HG02571 (cell line): ENCODE data around the gene GKN1.
"Not testable (repeated sequence)": the region's sequence is repeated elsewhere in the genome, so short reads cannot be mapped to it uniquely, and the experiment has no call there.

ENCODE experiments used
- ATAC-seq: cut with Tn5 transposase; IDR thresholded peaks from one replicate; pipeline ENCODE4 v1.9.1; 2021; ENCODE audit warnings: mild to moderate bottlenecking, moderate library complexity; ENCODE audit not compliant: unreplicated experiment

Gene GKN1

GRCh38 chr2:68974251-68974650 is at the start of gene GKN1:
Gene GKN1 (plus strand): TSS chr2:68974636. CDS start chr2:68974678, 42 bp downstream.
- ATAC-seq = no peak

DNA sequence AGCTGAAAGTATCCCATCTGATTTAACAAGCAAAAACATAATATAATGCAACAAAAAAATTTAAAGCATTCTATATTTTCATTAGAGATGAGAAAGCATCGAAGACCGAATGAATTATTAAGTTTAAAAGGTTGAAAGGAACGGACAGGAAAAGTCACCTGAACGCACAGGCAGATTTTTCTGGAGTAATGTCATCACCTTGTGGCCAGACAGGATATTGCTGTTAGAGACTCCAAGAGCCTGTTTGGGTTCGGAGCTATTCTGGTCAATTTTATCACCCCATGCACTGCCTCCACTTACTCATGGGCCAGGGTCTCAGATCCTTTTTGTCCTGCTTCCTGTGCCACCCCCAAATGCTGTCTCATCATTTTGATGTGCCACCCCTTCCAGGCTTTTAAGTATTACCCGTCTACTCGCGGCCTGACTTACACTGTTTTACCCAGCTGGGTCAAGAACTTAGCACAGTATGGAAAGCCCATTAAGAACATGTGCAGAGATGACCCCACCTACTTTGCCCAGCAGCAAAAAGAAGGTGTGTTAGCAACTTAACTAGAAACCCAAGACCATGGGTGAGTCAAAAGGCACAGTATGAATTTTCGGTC is 49.0 kb upstream of the GKN1 start:
- no peak for ATAC-seq

GRCh38 chr2:68926796-68927195 is 47.6 kb upstream of the GKN1 start:
- ATAC-seq = no peak

DNA sequence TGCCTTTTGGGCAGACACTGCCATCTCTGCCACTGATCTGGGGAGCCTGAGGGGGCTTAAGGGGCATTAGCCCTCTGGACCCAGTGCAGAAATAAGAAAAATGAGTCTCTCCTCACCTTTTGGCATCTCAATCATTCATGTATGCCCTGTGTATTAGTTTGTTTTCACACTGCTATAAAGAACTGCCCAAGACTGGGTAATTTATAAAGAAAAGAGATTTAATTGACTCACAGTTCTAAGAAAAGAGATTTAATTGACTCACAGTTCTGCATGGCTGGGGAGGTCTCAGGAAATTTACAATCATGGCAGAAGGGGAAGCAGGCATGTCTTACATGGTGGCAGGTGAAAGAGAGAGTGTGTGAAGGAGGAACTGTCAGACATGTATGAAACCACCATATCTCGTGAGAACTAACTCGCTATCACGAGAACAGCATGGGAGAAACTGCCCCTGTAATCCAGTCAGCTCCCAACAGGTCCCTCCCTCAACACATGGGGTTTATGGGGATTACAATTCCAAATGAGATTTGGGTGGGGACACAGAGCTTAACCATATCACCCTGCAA is 43.2 kb upstream of the GKN1 start:
- no peak for ATAC-seq

DNA sequence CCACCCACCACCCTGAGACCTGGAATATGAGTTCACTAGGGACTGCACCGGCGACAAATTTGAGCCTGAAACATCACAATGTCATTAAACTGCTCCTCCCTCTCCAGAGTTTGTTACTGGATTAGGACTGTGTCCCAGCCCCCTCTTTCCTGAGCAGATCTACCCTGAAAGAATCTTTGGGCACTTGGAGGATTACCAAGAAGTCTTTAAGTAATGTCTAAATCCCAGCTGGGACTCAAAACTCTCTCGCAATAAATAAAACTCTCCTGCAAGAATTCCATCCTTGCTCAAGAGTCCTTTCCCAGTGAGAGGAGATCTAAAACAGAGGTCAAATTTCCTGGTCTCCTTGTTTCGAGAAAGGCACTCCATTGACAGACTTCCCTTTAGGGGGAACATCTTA is 42.6 kb upstream of the GKN1 start:
- no peak for ATAC-seq

DNA sequence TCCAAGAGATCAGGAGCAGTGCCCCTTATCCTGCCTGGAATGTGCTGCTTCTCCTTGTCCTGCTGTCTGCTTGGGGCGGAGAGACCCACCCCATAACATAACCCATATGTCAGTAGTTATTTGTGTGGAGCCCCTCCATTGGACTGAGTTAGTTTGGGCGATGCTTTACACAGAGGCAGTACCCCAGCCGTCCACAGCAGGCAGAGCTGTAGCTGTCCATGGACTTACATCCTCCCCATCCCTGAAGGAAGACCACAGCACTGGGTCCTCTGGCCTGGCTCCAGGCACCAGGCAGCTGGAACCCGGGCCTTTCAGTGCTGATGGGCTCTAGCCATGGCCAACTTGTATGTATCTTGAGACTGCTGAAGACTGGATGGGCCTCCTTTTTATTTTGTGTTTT is 42.0 kb upstream of the GKN1 start:
- ATAC-seq = no peak

- no peak for ATAC-seq
These were observed 40.4 kb upstream of the GKN1 start for GRCh38 chr2:68934021-68934420.

- no peak for ATAC-seq
These were observed 39.0 kb upstream of the GKN1 start for GRCh38 chr2:68935471-68935870.

- no peak for ATAC-seq
These were observed 38.0 kb upstream of the GKN1 start for GRCh38 chr2:68936427-68936826.

GRCh38 chr2:68936889-68937288 is 37.5 kb upstream of the GKN1 start:
- ATAC-seq = no peak

DNA sequence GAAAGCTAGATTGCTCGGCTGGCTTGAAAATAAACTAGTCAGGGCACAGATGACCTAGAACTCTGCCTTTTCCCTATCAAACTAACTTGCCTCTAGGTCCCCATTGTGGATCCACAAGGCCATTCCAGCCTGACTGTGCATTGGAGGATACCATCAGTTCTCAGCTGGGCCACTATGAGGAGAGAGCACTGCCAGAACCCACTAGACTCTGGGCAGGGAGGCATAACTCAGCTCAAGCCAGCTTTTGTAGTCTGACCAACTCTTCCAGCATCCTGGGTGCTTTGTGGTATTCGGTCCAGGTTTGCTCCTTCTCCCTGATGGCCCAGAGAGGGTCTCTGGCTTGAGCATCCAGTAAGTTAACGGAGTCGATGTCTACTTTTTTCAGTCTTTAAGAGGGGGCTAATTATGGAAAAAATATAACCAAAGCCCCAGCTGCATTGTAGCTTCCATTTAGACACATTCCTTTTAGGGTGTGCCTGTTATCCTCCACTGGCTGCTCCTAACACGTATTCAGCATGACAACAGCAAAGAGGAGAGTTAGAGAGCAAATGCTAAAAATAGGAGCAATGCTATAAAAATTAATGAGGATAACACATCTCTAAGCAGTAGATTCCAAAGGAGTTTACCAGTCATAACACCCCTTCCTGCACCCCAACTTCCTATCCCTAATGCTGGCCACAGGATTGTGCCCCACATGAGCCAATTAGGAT is 36.9 kb upstream of the GKN1 start:
- ATAC-seq = no peak

DNA sequence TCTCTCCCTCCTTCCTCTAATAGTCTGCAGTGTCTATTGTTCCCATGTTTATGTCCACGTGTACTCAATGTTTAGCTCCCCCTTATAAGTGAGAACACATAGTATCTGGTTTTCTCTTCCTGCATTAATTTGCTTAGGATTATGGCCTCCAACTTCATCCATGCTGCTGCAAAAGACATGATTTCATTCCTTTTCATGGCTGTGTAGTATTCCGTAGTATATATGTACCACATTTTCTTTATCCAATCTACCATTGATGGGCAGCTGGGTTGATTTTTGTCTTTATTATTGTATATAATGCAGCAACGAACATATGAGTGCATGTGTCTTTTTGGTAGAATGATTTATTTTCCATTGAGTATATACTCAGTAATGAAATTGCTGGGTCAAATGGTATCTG is 35.5 kb upstream of the GKN1 start:
- ATAC-seq = no peak

DNA sequence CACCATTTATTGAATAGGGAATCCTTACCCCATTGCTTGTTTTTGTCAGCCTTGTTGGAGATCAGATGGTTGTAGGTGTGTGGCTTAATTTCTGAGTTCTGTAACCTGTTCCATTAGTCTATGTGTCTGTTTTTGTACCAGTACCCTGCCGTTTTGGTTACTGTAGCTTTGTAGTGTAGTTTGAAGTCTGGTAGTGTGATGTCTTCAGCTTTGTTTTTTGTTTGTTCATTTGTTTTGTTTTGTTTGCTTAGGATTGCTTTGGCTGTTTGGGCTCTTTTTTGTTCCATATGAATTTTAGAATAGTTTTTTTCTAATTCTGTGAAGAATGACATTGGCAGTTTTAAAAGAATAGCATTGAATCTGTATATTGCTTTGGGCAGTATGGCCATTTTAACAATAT is 34.5 kb upstream of the GKN1 start:
- ATAC-seq = no peak

GRCh38 chr2:68940369-68940768 is 34.1 kb upstream of the GKN1 start:
- ATAC-seq = no peak

DNA sequence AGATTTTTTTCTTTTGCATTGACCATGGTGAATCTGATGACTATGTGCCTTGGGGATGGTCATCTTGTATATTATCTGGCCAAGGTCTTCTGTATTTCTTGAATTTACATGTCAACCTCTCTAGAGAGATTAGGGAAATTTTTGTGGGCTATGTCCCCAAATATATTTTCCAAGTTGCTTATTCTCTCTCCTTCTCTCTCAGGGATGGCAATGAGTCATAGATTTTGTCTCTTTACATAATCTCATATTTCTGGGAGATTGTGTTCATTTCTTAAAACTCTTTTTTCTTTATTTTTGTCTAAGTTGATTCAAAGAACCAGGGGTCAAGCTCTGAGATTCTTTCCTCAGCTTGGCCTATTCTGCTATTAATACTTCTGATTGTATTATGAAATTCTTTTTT is 31.6 kb upstream of the GKN1 start:
- ATAC-seq = no peak

DNA sequence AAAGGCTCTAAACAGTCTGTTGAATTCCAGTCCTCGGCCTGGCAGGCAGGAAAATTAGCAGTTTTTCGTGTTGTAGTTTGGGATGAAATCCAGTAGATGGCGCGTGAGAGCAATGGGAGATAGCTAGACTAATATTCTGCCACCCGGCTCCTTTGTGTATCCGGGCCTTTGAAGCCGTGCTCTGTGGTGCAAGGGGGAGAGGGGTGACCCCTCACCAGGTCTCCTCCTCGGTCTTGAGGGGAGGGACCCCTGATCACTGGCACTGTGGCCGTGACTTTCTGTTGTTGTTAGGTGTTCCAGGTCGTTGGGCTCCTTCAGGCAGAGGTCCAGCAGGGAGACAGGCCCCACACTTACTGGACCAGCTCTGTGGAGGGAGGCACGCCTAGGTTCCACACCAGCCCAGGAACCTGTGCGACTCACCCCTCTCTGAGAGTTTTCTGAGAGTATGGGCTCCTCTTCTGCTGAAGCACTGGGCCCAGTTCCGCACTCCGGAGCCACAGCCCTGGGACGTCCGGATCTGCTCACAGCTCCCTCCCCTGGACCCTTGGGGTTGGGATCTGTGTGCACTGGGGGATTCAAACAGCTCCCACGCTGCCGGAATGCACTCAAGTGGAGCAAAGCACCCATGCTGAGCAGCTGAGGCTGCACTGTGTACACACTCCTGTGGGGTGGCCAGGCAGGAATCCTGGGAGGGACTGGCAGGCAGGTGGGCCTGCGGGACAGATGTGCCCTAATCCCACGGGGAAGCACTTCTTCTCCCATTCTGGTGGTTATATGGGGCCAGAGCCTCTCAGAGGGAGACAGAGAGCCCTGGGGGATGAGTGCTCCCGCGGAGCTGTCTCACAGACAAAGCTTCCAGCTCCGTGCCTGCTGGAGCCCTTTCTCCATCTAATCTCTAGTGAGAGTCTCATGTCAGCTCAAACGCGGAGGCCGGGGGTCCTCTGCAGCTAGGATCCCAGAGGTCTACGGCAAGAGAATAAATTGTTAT is 30.6 kb upstream of the GKN1 start:
- no peak for ATAC-seq

DNA sequence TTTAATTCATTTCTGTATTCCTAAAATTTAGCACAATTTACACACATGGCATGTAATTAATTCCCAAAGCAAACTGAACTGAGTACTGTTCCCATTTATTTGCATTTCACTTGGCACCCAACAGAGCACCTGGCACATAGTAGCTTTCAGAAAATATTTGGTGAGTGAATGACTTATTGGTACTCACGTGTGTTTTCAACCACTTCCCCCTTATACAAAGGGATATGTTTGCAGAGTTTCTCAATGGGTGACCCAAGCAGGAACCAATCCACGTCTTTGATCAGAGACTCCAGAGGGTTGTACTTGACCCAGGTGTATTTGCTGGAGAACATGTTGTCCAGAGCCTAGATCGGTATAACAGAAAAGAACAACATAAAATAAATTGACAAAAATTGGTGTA is 28.3 kb upstream of the GKN1 start:
- no peak for ATAC-seq

GRCh38 chr2:68948710-68949109 is 25.7 kb upstream of the GKN1 start:
- no peak for ATAC-seq

DNA sequence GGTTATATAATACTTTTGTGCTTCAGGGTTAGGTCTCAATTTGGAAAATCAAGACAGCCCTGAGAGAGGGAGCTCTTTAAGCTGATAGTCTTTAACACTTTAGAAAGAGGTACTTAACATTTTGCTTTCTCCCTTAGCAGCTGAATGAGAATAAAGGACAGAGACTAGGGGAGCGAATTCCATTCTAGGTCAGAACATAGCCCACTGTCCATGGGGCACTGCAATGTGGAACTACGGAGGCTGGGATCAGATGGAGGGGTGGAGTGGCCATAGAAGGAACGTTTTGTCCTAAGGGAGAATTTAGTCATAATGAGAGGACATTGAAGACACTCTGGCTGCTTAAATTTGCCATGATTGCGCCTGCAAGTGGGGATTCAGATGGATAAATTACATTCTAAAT is 22.5 kb upstream of the GKN1 start:
- ATAC-seq = no peak

GRCh38 chr2:68952887-68953521 is 21.4 kb upstream of the GKN1 start, which contains the start of gene GKN2:
Gene GKN2 (minus strand): TSS chr2:68952893. CDS start chr2:68952861, 32 bp downstream.
- ATAC-seq = no peak

- not testable (repeated sequence) for ATAC-seq
These were observed 19.0 kb upstream of the GKN1 start for GRCh38 chr2:68955432-68955831.
